HG02870 (cell line): ENCODE measurements around the gene TEX10.

Experiments used
- ATAC-seq: cut with Tn5 transposase; IDR thresholded peaks from one replicate; pipeline ENCODE4 v1.9.1; 2021; ENCODE audit warnings: mild to moderate bottlenecking, moderate library complexity; ENCODE audit not compliant: unreplicated experiment

Gene TEX10

GRCh38 chr9:100285601-100286000 is 67.1 kb downstream of the TEX10 start:
- ATAC-seq: no peak

GRCh38 chr9:100285080-100285479 is 67.7 kb downstream of the TEX10 start:
- ATAC-seq: no peak

GRCh38 chr9:100284247-100284646 is 68.5 kb downstream of the TEX10 start:
- no peak for ATAC-seq

GRCh38 chr9:100282388-100282719 is 70.4 kb downstream of the TEX10 start:
- ATAC-seq: no peak

- no peak for ATAC-seq
Measured at GRCh38 chr9:100281676-100282387, 70.9 kb downstream of the TEX10 start.

- no peak for ATAC-seq
Measured at GRCh38 chr9:100281066-100281465, 71.7 kb downstream of the TEX10 start.

- no peak for ATAC-seq
Measured at GRCh38 chr9:100277166-100277979, 75.4 kb downstream of the TEX10 start.

- ATAC-seq: no peak
Measured at GRCh38 chr9:100269656-100270055, 83.1 kb downstream of the TEX10 start.

- no peak for ATAC-seq
Measured at GRCh38 chr9:100268271-100268670, 84.5 kb downstream of the TEX10 start.

GRCh38 chr9:100267211-100267610 is 85.5 kb downstream of the TEX10 start:
- no peak for ATAC-seq
